ENCODE data around the gene GSG1L. TPM values are rescaled to one million over a fixed set of nuclear protein-coding genes. Genes with fewer than 3 reads are reported as not detected.

Gene GSG1L
- total and polyA plus RNA-seq, 2 of the 13 experiments (the other 11 are each of a cell fraction or from before 2014, with no cell fraction given) = not detected

DNA sequence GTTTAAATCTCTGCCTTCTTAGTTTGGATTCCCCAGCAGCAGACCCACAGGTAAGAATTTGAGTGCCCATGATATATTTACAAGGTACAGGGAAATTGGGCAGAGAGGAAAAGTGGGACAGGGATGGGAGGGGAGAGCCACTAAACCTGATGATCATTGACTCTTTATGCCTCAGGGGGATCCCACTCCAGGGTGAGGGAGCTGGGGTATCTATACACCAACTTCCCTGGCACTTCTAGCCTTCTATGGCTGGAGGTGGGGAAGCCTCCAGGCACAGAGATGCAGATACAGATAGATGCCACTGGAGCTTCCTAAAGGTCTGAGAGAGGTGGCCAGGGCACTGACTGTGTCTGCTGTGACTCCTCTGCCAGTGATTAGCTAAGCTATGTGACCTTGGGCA, 257.1 kb downstream of the GSG1L start (continued):
- TF ChIP-seq, protein P1, sequence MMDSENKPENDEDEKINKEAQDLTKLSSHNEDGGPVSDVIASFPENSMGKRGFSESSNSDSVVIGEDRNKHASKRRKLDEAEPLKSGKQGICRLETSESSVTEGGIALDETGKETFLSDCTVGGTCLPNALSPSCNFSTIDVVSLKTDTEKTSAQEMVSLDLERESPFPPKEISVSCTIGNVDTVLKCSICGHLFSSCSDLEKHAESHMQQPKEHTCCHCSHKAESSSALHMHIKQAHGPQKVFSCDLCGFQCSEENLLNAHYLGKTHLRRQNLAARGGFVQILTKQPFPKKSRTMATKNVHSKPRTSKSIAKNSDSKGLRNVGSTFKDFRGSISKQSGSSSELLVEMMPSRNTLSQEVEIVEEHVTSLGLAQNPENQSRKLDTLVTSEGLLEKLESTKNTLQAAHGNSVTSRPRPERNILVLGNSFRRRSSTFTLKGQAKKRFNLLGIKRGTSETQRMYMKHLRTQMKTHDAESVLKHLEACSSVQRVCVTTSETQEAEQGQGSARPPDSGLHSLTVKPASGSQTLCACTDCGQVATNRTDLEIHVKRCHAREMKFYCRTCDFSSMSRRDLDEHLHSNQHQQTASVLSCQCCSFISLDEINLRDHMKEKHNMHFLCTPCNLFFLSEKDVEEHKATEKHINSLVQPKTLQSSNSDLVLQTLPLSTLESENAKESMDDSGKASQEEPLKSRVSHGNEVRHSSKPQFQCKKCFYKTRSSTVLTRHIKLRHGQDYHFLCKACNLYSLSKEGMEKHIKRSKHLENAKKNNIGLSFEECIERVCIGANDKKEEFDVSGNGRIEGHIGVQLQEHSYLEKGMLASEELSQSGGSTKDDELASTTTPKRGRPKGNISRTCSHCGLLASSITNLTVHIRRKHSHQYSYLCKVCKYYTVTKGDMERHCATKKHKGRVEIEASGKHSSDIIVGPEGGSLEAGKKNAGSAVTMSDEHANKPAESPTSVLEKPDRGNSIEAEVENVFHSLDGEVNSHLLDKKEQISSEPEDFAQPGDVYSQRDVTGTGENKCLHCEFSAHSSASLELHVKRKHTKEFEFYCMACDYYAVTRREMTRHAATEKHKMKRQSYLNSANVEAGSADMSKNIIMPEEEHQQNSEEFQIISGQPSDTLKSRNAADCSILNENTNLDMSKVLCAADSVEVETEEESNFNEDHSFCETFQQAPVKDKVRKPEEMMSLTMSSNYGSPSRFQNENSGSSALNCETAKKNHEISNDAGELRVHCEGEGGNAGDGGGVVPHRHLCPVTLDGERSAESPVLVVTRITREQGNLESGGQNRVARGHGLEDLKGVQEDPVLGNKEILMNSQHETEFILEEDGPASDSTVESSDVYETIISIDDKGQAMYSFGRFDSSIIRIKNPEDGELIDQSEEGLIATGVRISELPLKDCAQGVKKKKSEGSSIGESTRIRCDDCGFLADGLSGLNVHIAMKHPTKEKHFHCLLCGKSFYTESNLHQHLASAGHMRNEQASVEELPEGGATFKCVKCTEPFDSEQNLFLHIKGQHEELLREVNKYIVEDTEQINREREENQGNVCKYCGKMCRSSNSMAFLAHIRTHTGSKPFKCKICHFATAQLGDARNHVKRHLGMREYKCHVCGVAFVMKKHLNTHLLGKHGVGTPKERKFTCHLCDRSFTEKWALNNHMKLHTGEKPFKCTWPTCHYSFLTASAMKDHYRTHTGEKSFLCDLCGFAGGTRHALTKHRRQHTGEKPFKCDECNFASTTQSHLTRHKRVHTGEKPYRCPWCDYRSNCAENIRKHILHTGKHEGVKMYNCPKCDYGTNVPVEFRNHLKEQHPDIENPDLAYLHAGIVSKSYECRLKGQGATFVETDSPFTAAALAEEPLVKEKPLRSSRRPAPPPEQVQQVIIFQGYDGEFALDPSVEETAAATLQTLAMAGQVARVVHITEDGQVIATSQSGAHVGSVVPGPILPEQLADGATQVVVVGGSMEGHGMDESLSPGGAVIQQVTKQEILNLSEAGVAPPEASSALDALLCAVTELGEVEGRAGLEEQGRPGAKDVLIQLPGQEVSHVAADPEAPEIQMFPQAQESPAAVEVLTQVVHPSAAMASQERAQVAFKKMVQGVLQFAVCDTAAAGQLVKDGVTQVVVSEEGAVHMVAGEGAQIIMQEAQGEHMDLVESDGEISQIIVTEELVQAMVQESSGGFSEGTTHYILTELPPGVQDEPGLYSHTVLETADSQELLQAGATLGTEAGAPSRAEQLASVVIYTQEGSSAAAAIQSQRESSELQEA (CRISPR knock-in tag; IDR thresholded peaks at IDR 0.05; ENCODE audit: not compliant biosample characterization) = no peak
- TF ChIP-seq RERE (CRISPR knock-in tag; IDR thresholded peaks at IDR 0.05; ENCODE audit: low read depth) = no peak
- TF ChIP-seq YY1 (IDR thresholded peaks at IDR 0.05; ENCODE audit: insufficient read depth, insufficient replicate concordance, low read depth, low read length) = no peak
- TF ChIP-seq PATZ1 (CRISPR knock-in tag; IDR thresholded peaks at IDR 0.05) = no peak
- TF ChIP-seq ZNF530 (CRISPR knock-in tag; IDR thresholded peaks at IDR 0.05; ENCODE audit: low read depth) = no peak
- no peak for TF ChIP-seq KDM5A (IDR thresholded peaks at IDR 0.05; ENCODE audit: borderline replicate concordance, low read length)

All from HepG2 (cell line).